Tibial nerve (tissue), 4 donors: ENCODE measurements around the gene GPR101.

ENCODE experiments used
- CTCF ChIP-seq, 5 experiments: fragments of 200-600 bp in 3 of 5; fragments of 450-650 bp in 2 of 5; sonication (generic) in 3 of 5; IDR thresholded peaks; one replicate each; pipeline ENCODE4 v1.5.1; 2016 to 2019; ENCODE audit warnings: antibody characterized with exemption in 5 of 5, mild to moderate bottlenecking in 3 of 5, moderate library complexity in 2 of 5
- EP300 ChIP-seq, 2 donors: sonication (generic); formaldehyde crosslinking; IDR thresholded peaks; one replicate each; pipeline ENCODE4 v1.6.1; 2017; ENCODE audit warnings: antibody characterized with exemption in 2 of 2, mild to moderate bottlenecking in 1 of 2
- POLR2A ChIP-seq, 2 donors: fragments of 450-650 bp; IDR thresholded peaks; one replicate each; pipeline ENCODE4 v1.6.1; 2017; ENCODE audit warnings: antibody characterized with exemption in 2 of 2, mild to moderate bottlenecking in 2 of 2, moderate library complexity in 2 of 2

GRCh38 chrX:137043736-137044135 lies 9.9 kb upstream of the GPR101 start:
- TF ChIP-seq CTCF (IDR thresholded peaks at IDR 0.05) (no peak), POLR2A (IDR thresholded peaks at IDR 0.05) (no peak), EP300 (IDR thresholded peaks at IDR 0.05) (no peak)
